SU-DHL-6 (cell line): ENCODE results near the gene GRXCR2.

Experiments
- H2AFZ ChIP-seq: fragments of 200-600 bp; sonication (generic); 2 replicates; pipeline ENCODE4 v1.6.1; 2014; ENCODE audit warnings: low read depth, mild to moderate bottlenecking, moderate library complexity, mixed read lengths, antibody characterized with exemption, low read length; ENCODE audit not compliant: severe bottlenecking
- H3F3A ChIP-seq: fragments of 200-600 bp; shearing (Covaris generic); 2 replicates; pipeline ENCODE4 v1.6.0; 2016; ENCODE audit warnings: antibody characterized with exemption, mild to moderate bottlenecking; ENCODE audit not compliant: insufficient read depth
- H3K27ac ChIP-seq: fragments of 200-600 bp; sonication (generic); 2 replicates; pipeline ENCODE4 v1.5.1; 2016; ENCODE audit warnings: low read depth, mild to moderate bottlenecking, low read length, moderate library complexity, mixed read lengths
- H3K27me3 ChIP-seq: fragments of 200-600 bp; sonication (generic), shearing (Covaris generic); 2 replicates; pipeline ENCODE4 v1.6.0; 2014; ENCODE audit warnings: mild to moderate bottlenecking, low read length
- H3K36me3 ChIP-seq: fragments of 200-600 bp; sonication (generic); 2 replicates; pipeline ENCODE4 v1.6.1; 2014; ENCODE audit warnings: mild to moderate bottlenecking, low read length, mixed read lengths
- H3K4me2 ChIP-seq: fragments of 300-600, 200-600 bp; shearing (Covaris generic), sonication (generic); 2 replicates; pipeline ENCODE4 v1.6.0; 2014; ENCODE audit warnings: low read length, low read depth, mild to moderate bottlenecking; ENCODE audit not compliant: poor library complexity, severe bottlenecking
- H3K4me3 ChIP-seq: fragments of 200-600 bp; sonication (generic); 2 replicates; pipeline ENCODE4 v1.5.1; 2014; ENCODE audit warnings: antibody characterized with exemption, low read length, mild to moderate bottlenecking, mixed read lengths; ENCODE audit not compliant: insufficient read depth, poor library complexity, severe bottlenecking
- H3K79me2 ChIP-seq: fragments of 200-600 bp; sonication (generic); 2 replicates; pipeline ENCODE4 v1.6.1; 2014; ENCODE audit warnings: mild to moderate bottlenecking, low read length, moderate library complexity; ENCODE audit not compliant: insufficient read depth
- H3K9ac ChIP-seq: fragments of 200-600 bp; sonication (generic); 2 replicates; pipeline ENCODE4 v1.7.0; 2014; ENCODE audit warnings: mild to moderate bottlenecking, low read length
- H3K9me2 ChIP-seq: fragments of 200-600 bp; sonication (generic); replicated peaks from 2 replicates; pipeline ENCODE4 v1.6.1; 2014; ENCODE audit warnings: low read length; ENCODE audit not compliant: insufficient read depth
- H3K9me3 ChIP-seq: fragments of 200-600 bp; sonication (generic); 2 replicates; pipeline ENCODE4 v1.6.1; 2014; ENCODE audit warnings: low read length, mixed read lengths; ENCODE audit not compliant: insufficient read depth
- H4K20me1 ChIP-seq: fragments of 200-600 bp; sonication (generic); 2 replicates; pipeline ENCODE4 v1.6.1; 2014; ENCODE audit warnings: low read depth, mild to moderate bottlenecking, antibody characterized with exemption, low read length, moderate library complexity, mixed read lengths
- CTCF ChIP-seq: fragments of 200-600 bp; sonication (generic); IDR thresholded peaks from one replicate; pipeline ENCODE4 v1.5.1; 2017; ENCODE audit warnings: antibody characterized with exemption, mild to moderate bottlenecking, low read length, moderate library complexity; ENCODE audit not compliant: insufficient read depth, poor library complexity, severe bottlenecking
- EZH2phosphoT487 ChIP-seq: fragments of 200-600 bp; sonication (generic), shearing (Covaris generic); conservative IDR thresholded peaks from 2 replicates; pipeline ENCODE4 v1.6.1; 2018; ENCODE audit warnings: mild to moderate bottlenecking, antibody characterized with exemption, low read length, moderate library complexity, mixed read lengths

GRXCR2 gene

DNA sequence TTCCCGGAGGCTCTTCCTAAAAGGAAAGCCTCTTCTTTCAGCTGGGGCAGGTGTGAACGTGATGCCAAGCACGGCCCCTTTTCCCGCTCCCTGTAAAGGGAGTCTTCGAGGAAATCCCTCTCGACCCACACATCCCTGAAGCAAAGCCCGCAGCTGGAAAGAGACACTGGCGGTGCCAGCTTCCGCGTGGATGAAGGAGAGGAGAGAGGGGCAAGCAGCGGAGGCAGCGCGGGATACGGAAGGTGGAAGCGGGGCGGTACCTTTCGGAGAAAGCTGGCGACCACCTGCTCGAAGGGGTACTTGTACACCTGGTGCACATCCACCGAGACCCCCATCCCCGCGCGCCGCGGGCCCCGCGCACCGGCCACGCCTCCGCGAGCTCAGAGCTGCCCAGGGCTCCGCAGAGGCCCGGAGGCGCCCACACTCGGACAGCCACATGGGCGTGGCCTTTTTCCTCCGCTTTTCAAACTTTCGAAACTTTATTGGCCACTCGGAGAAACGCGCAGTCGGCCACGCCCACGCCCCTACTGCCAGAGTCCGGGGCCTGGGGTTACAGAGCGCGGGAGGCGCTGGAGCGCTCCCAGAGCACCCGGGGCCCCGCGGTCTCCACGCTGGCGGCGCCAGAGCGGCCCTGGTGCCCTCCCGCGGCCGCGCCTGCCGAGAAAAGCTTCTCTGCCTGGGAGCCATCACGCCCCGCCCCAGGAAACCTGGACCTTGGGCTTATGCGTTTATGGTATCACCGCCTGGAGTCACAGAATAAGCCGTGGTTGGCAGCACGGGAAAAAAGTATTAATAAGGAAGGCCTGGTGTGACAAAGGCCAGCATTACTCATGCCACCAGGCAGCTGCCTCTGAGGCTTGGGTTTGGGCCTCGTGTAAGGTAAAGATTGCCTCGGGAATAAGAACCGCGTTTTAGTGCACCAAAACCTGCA is 37.6 kb downstream of the GRXCR2 start, which contains the start of gene PRELID2:
Gene PRELID2, minus strand, starts transcription at position 426 of the 931 bp plus-strand sequence. Its CDS starts 91 bp downstream, at position 335.
- Histone ChIP-seq H2AFZ (no peak within 1 kb of the TSS), H3K79me2 (no peaks in the 10 kb centered on the region), H3K9me2 (no peaks in the 10 kb centered on the region), H3K4me2 (no peak within 1 kb of the TSS), H3K4me3 (no peak within 1 kb of the TSS), H3K27me3 (no peaks in the 10 kb centered on the region), H3K36me3 (no peaks in the 10 kb centered on the region), H3K27ac (no peak within 1 kb of the TSS), H3K9ac (no peak within 1 kb of the TSS), H3K9me3 (no peaks in the 10 kb centered on the region), H4K20me1 (no peaks in the 10 kb centered on the region), H3F3A (no peaks in the 10 kb centered on the region)
- TF ChIP-seq EZH2phosphoT487 (no peak), CTCF (no peak)

GRCh38 chr5:145834554-145834916 is 38.3 kb downstream of the GRXCR2 start:
- no peaks in the 10 kb centered on the region for H3K36me3 ChIP-seq
- no peak overlapping the region for H3K4me2 ChIP-seq
- no peak overlapping the region for H3K4me3 ChIP-seq
- H2AFZ ChIP-seq, result no peak overlapping the region
- H3K9ac ChIP-seq, result no peak overlapping the region
- H3K79me2 ChIP-seq, result no peaks in the 10 kb centered on the region
- no peak overlapping the region for H3K27ac ChIP-seq
- H3K9me3 ChIP-seq, result no peaks in the 10 kb centered on the region
- H3K9me2 ChIP-seq, result no peaks in the 10 kb centered on the region
- TF ChIP-seq EZH2phosphoT487, result no peak
- TF ChIP-seq CTCF, result no peak
- H4K20me1 ChIP-seq, result no peaks in the 10 kb centered on the region
- no peaks in the 10 kb centered on the region for H3K27me3 ChIP-seq
- H3F3A ChIP-seq, result no peaks in the 10 kb centered on the region

- Histone ChIP-seq H3K36me3 (no peaks in the 10 kb centered on the region), H3K4me3 (no peak overlapping the region), H4K20me1 (no peaks in the 10 kb centered on the region), H3F3A (no peaks in the 10 kb centered on the region), H3K27me3 (no peaks in the 10 kb centered on the region), H3K79me2 (no peaks in the 10 kb centered on the region), H3K4me2 (no peak overlapping the region), H3K9ac (no peak overlapping the region), H3K9me3 (no peaks in the 10 kb centered on the region), H3K9me2 (no peaks in the 10 kb centered on the region), H2AFZ (no peak overlapping the region), H3K27ac (no peak overlapping the region)
- TF ChIP-seq CTCF, result no peak
- TF ChIP-seq EZH2phosphoT487, result no peak
Measured at GRCh38 chr5:145833631-145834200, 39.1 kb downstream of the GRXCR2 start.
